ENCODE measurements around the gene ENTPD5.

ENTPD5 gene

DNA sequence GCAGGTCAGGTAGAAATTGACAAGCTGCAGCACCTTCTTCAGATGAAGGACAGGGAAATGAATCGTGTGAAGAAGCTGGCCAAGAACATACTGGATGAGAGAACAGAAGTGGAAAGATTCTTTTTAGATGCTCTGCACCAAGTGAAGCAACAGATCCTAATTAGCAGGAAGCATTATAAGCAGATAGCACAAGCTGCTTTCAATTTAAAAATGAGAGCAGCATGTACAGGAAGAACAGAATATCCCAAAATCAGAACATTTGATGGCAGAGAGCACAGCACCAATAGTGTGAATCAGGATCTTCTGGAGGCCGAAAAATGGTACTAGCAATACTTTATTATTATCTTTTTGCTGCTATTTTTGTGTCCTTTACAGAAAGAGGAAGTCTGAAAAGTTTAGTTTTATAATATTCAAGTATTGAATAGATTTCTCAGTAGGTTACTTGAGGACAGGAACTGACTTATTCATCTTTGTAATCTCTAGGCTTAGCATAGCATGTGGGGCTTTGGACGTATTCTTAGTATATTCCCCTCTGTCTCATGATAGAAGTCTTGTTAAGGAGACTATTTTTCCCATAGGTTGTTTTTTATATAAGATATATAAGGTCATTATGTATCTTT lies 30.9 kb upstream of the ENTPD5 start:
- DNase-seq = no peak
- TF ChIP-seq, protein P1, sequence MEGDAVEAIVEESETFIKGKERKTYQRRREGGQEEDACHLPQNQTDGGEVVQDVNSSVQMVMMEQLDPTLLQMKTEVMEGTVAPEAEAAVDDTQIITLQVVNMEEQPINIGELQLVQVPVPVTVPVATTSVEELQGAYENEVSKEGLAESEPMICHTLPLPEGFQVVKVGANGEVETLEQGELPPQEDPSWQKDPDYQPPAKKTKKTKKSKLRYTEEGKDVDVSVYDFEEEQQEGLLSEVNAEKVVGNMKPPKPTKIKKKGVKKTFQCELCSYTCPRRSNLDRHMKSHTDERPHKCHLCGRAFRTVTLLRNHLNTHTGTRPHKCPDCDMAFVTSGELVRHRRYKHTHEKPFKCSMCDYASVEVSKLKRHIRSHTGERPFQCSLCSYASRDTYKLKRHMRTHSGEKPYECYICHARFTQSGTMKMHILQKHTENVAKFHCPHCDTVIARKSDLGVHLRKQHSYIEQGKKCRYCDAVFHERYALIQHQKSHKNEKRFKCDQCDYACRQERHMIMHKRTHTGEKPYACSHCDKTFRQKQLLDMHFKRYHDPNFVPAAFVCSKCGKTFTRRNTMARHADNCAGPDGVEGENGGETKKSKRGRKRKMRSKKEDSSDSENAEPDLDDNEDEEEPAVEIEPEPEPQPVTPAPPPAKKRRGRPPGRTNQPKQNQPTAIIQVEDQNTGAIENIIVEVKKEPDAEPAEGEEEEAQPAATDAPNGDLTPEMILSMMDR (IDR thresholded peaks at IDR 0.05; ENCODE audit: low read depth, low read length) = no peak
- Histone ChIP-seq H3K4me3 (ENCODE audit: low read depth, low read length) (no peak overlapping the region), H3K4me1 (no peaks in the 10 kb centered on the region), H3K27me3 (no peaks in the 10 kb centered on the region), H3K9me3 (no peaks in the 10 kb centered on the region), H3K36me3 (no peaks in the 10 kb centered on the region)

DNA sequence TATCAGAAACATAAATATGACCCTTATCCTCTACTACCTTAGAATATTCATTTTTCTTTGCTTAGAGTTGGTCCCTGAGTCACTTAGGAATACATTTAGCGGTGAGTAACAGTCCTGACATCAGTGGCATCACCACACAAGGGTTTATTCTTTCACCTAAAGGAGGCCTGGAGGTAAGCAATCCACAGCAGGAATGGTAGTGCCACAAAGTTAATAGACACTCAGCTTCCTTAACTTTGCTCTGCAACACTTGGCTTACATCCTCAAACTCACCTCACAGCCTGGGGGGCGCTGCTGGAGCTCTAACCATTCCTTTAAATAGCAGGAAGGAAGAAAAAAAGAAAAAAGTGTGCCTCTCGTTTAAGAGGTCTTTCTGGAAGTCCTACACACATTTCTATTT lies 29.2 kb upstream of the ENTPD5 start:
- Histone ChIP-seq H3K36me3 (no peaks in the 10 kb centered on the region), H3K4me1 (no peaks in the 10 kb centered on the region), H3K9me3 (no peaks in the 10 kb centered on the region), H3K27me3 (no peaks in the 10 kb centered on the region), H3K4me3 (ENCODE audit: low read depth, low read length) (no peak overlapping the region)
- no peak for DNase-seq
- TF ChIP-seq, protein P1 (IDR thresholded peaks at IDR 0.05; ENCODE audit: low read depth, low read length) = 0 out of 2 replicates have a peak, but pooled peaks have one; percentile 12

DNA sequence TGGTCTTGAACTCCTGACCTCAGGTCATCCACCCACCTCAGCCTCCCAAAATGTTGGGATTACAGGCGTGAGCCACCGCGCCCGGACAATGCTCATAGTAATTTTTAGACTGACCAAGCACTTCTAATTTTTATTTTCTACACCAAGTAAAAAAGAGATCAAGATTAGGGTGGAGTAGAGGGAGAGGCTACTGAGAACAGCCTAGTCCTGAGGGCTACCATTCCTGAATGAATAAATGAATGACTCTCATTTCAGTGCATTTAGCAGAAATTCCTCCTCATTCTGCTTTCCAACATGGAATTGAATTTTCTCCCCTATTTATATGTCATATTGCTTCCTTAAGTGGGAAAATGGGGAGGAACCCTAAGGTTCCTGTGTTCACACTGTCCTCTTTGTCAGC lies 26.4 kb upstream of the ENTPD5 start:
- TF ChIP-seq, protein P1 (IDR thresholded peaks at IDR 0.05; ENCODE audit: low read depth, low read length) = no peak
- DNase-seq = no peak
- H3K4me3 ChIP-seq (ENCODE audit: low read depth, low read length) = no peak overlapping the region
- H3K9me3 ChIP-seq = no peaks in the 10 kb centered on the region
- H3K4me1 ChIP-seq = no peaks in the 10 kb centered on the region
- no peaks in the 10 kb centered on the region for H3K27me3 ChIP-seq
- H3K36me3 ChIP-seq = no peaks in the 10 kb centered on the region

DNA sequence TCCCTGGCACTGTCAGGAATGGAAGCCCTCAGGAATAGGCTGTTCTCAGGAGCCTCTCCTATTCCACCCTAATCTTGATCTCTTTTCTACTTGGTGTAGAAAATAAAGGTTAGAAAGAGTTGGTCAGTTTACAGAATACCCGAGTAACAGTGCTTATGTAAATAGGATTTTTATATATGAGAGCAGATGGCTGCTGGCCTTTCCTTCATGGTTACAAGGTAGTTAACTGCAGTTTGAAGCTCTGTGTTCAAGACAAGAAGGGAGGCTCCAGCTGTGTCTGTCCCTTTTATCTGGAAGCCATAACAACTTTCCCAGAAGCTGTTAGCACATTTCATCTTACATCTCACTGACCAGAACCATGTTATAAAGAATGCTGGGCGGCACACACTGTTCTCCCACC lies 23.2 kb upstream of the ENTPD5 start:
- Histone ChIP-seq H3K4me3 (ENCODE audit: low read depth, low read length) (no peak overlapping the region), H3K36me3 (no peaks in the 10 kb centered on the region), H3K27me3 (no peaks in the 10 kb centered on the region), H3K9me3 (no peaks in the 10 kb centered on the region), H3K4me1 (no peaks in the 10 kb centered on the region)
- TF ChIP-seq, protein P1 (IDR thresholded peaks at IDR 0.05; ENCODE audit: low read depth, low read length) = no peak
- DNase-seq = no peak

DNA sequence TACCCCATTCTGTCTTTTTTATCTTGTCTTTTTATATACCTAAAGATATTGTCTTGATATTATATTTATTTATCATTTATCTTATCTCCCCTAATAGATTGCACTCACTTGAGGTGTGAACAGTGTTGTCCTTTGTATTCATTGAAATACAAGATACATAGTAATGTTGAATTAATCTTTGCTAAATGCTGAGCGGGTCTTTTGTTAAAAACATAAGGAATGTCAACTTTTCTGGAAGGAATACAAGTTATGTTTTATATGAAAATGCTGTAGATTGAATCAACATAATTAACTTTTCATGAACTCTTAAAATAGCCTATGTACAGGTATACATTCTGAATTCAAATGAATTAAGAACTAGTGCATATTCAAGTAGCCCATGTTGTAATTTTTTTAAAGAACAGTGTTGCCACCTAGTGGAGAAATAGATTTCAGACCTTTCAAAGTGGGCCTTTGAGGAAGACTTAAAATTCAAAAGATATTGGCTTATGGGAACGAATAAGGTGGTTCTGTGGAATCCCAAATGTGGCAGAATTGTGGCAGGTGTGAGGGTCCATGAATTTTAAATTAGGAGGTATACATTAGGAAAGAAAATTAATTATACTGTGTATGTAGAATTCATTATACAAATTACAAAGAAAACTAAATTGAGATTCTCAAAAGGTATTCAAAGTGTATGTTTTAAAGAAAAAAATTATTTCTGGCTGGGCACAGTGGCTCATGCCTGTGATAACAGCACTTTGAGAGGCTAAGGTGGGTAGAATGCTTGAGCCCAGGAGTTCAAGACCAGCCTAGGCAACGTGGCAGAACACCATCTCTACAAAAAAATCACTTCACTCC lies 19.2 kb upstream of the ENTPD5 start:
- no peaks in the 10 kb centered on the region for H3K9me3 ChIP-seq
- no peaks in the 10 kb centered on the region for H3K4me1 ChIP-seq
- no peaks in the 10 kb centered on the region for H3K36me3 ChIP-seq
- no peak for DNase-seq
- H3K27me3 ChIP-seq = no peaks in the 10 kb centered on the region
- TF ChIP-seq, protein P1 (IDR thresholded peaks at IDR 0.05; ENCODE audit: low read depth, low read length) = peak; percentile 69
- H3K4me3 ChIP-seq (ENCODE audit: low read depth, low read length) = no peak overlapping the region

DNA sequence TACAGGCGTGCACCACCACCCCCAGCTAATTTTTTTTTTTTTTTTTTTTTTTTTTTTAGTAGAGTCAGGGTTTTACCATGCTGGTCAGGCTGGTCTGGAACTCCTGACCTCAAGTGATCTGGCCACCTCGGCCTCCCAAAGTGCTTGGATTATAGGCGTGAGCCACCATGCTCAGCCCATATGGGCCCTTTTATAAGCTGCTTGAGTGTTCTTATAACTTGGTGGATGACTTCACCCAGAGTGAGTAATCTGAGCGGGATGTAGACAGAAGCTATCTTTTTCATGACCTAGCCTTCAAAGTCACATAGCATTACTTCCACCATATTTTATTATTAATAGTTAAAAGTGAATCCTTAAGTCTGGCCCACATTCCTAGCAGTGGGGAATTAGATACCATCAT lies 16.5 kb upstream of the ENTPD5 start:
- Histone ChIP-seq H3K27me3 (no peaks in the 10 kb centered on the region), H3K4me1 (no peaks in the 10 kb centered on the region), H3K9me3 (no peaks in the 10 kb centered on the region), H3K4me3 (ENCODE audit: low read depth, low read length) (no peak overlapping the region), H3K36me3 (no peaks in the 10 kb centered on the region)
- DNase-seq = no peak
- TF ChIP-seq, protein P1 (IDR thresholded peaks at IDR 0.05; ENCODE audit: low read depth, low read length) = no peak
